KG1 (cell line): ENCODE results near the gene NHS.
"Not testable (repeated sequence)": the region's sequence is repeated elsewhere in the genome, so short reads cannot be mapped to it uniquely, and the experiment has no call there.

ENCODE experiments used
- DNase-seq: peaks from one replicate; lab custom pipeline; 2025; lab: John Stamatoyannopoulos, UW

Gene NHS

GRCh38 chrX:17549107-17549651 is 174.2 kb downstream of the NHS start:
- no peak for DNase-seq

- no peak for DNase-seq
Measured at GRCh38 chrX:17550011-17550410, 175.0 kb downstream of the NHS start.

- no peak for DNase-seq
Measured at GRCh38 chrX:17552044-17552650, 177.1 kb downstream of the NHS start.

GRCh38 chrX:17553469-17553868 is 178.5 kb downstream of the NHS start:
- no peak for DNase-seq

- DNase-seq = no peak
Measured at GRCh38 chrX:17553961-17554482, 179.0 kb downstream of the NHS start.

GRCh38 chrX:17554914-17555313 is 179.9 kb downstream of the NHS start:
- no peak for DNase-seq

GRCh38 chrX:17555846-17556245 is 180.8 kb downstream of the NHS start:
- DNase-seq = no peak

GRCh38 chrX:17559728-17560379 is 184.9 kb downstream of the NHS start:
- no peak for DNase-seq

GRCh38 chrX:17560385-17560784 is 185.4 kb downstream of the NHS start:
- no peak for DNase-seq

GRCh38 chrX:17563076-17563475 is 188.1 kb downstream of the NHS start:
- DNase-seq = no peak

GRCh38 chrX:17563515-17563914 is 188.5 kb downstream of the NHS start:
- no peak for DNase-seq

GRCh38 chrX:17564689-17565409 is 189.8 kb downstream of the NHS start:
- no peak for DNase-seq

GRCh38 chrX:17566740-17567139 is 191.7 kb downstream of the NHS start:
- no peak for DNase-seq

- no peak for DNase-seq
Measured at GRCh38 chrX:17567187-17567586, 192.2 kb downstream of the NHS start.

- DNase-seq = no peak
Measured at GRCh38 chrX:17567821-17568220, 192.8 kb downstream of the NHS start.

- DNase-seq = not testable (repeated sequence)
Measured at GRCh38 chrX:17568804-17569203, 193.8 kb downstream of the NHS start.

GRCh38 chrX:17579026-17579425 is 204.0 kb downstream of the NHS start:
- no peak for DNase-seq

- DNase-seq = no peak
Measured at GRCh38 chrX:17580539-17581152, 205.6 kb downstream of the NHS start.

- DNase-seq = no peak
Measured at GRCh38 chrX:17581641-17582040, 206.6 kb downstream of the NHS start.

GRCh38 chrX:17584248-17584681 is 209.3 kb downstream of the NHS start:
- no peak for DNase-seq

- DNase-seq = no peak
Measured at GRCh38 chrX:17585006-17585405, 210.0 kb downstream of the NHS start.

- no peak for DNase-seq
Measured at GRCh38 chrX:17587366-17587765, 212.4 kb downstream of the NHS start.
